HS-5 (cell line): Measurements from ENCODE around the gene IFRD2.
"Not testable (repeated sequence)": the region's sequence is repeated elsewhere in the genome, so short reads cannot be mapped to it uniquely, and the experiment has no call there.

ENCODE experiments used
- DNase-seq: peaks from one replicate; pipeline ENCODE4 v3.0.0-alpha.2; 2012; ENCODE audit warnings: low read depth

IFRD2 gene

GRCh38 chr3:50268276-50268675 lies 24.0 kb downstream of the IFRD2 start:
- no peak for DNase-seq

GRCh38 chr3:50267280-50267913 lies 24.8 kb downstream of the IFRD2 start:
- no peak for DNase-seq

- no peak for DNase-seq
Observed at GRCh38 chr3:50266836-50267235, 25.4 kb downstream of the IFRD2 start.

GRCh38 chr3:50266017-50266416 lies 26.2 kb downstream of the IFRD2 start:
- DNase-seq = no peak

- no peak for DNase-seq
Observed at GRCh38 chr3:50265571-50265970, 26.7 kb downstream of the IFRD2 start.

- DNase-seq = no peak
Observed at GRCh38 chr3:50264964-50265485, 27.2 kb downstream of the IFRD2 start.

GRCh38 chr3:50264383-50264963 lies 27.8 kb downstream of the IFRD2 start:
- no peak for DNase-seq

- DNase-seq = no peak
Observed at GRCh38 chr3:50263478-50264382, 28.5 kb downstream of the IFRD2 start.

GRCh38 chr3:50262778-50263177 lies 29.5 kb downstream of the IFRD2 start:
- DNase-seq = no peak

- not testable (repeated sequence) for DNase-seq
Observed at GRCh38 chr3:50262200-50262599, 30.0 kb downstream of the IFRD2 start.

GRCh38 chr3:50261505-50261904 lies 30.7 kb downstream of the IFRD2 start:
- no peak for DNase-seq

GRCh38 chr3:50260942-50261441 lies 31.2 kb downstream of the IFRD2 start:
- DNase-seq = no peak

GRCh38 chr3:50260027-50260941 lies 31.9 kb downstream of the IFRD2 start:
- DNase-seq = no peak

GRCh38 chr3:50259432-50260026 lies 32.7 kb downstream of the IFRD2 start:
- no peak for DNase-seq

- DNase-seq = no peak
Observed at GRCh38 chr3:50258979-50259378, 33.2 kb downstream of the IFRD2 start.

GRCh38 chr3:50258029-50258680 lies 34.1 kb downstream of the IFRD2 start:
- DNase-seq = no peak

- DNase-seq = no peak
Observed at GRCh38 chr3:50256978-50257890, 35.0 kb downstream of the IFRD2 start.

GRCh38 chr3:50255251-50255615 lies 37.0 kb downstream of the IFRD2 start:
- DNase-seq = no peak

- no peak for DNase-seq
Observed at GRCh38 chr3:50254577-50255250, 37.5 kb downstream of the IFRD2 start.
